IPS-20b (cell line): ENCODE measurements around the gene RALGPS1.

Source experiments
- H3K27ac ChIP-seq: one replicate; pipeline ENCODE4 v1.5.1; 2013; ENCODE audit warnings: low read length
- H3K27me3 ChIP-seq: 2 replicates; pipeline ENCODE4 v1.6.1; 2013; ENCODE audit warnings: mild to moderate bottlenecking, low read length, inconsistent platforms; ENCODE audit not compliant: insufficient read depth
- H3K36me3 ChIP-seq: 2 replicates; pipeline ENCODE4 v1.6.1; 2013; ENCODE audit warnings: low read depth, mild to moderate bottlenecking, inconsistent platforms, low read length, moderate library complexity; ENCODE audit not compliant: insufficient read depth
- H3K4me1 ChIP-seq: 2 replicates; pipeline ENCODE4 v1.6.1; 2013; ENCODE audit warnings: mild to moderate bottlenecking, control low read depth, inconsistent platforms, low read length, moderate library complexity; ENCODE audit not compliant: insufficient read depth
- H3K4me3 ChIP-seq: 2 replicates; pipeline ENCODE4 v1.5.1; 2013; ENCODE audit warnings: mild to moderate bottlenecking, low read length, inconsistent platforms
- H3K9ac ChIP-seq: 2 replicates; pipeline ENCODE4 v1.6.1; 2013; ENCODE audit warnings: low read depth, mild to moderate bottlenecking, inconsistent platforms, low read length, moderate library complexity
- H3K9me3 ChIP-seq: 2 replicates; pipeline ENCODE4 v1.6.1; 2013; ENCODE audit warnings: mild to moderate bottlenecking, low read depth, low read length, inconsistent platforms; ENCODE audit not compliant: insufficient read depth

Gene RALGPS1

DNA sequence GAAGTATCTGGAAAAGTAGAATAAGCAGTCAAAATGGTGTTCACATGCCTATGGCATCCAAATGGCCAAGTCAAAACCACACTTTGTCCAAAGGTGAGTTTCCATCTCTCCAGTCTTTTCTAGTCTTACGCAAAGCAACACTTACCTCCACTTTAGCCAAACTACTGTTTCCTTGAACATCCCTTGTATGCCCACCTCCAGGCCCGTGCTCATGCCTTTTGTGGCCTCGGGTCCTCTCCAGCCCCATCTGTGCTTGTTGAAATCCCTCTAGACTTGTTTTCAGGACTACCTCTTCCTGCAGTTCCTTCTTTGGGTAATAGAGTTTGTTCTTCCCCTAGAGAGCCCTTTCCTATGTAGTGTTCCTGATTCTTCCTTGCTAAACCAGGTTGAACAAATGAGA, 146.8 kb downstream of the RALGPS1 start:
- no peak overlapping the region for H3K9ac ChIP-seq
- no peaks in the 10 kb centered on the region for H3K27me3 ChIP-seq
- H3K4me3 ChIP-seq: no peak overlapping the region
- H3K36me3 ChIP-seq: 0 out of 2 replicates have a peak, but pooled peaks cover 5% of the 10 kb centered on the region
- no peak overlapping the region for H3K27ac ChIP-seq
- H3K4me1 ChIP-seq: no peaks in the 10 kb centered on the region
- no peaks in the 10 kb centered on the region for H3K9me3 ChIP-seq

DNA sequence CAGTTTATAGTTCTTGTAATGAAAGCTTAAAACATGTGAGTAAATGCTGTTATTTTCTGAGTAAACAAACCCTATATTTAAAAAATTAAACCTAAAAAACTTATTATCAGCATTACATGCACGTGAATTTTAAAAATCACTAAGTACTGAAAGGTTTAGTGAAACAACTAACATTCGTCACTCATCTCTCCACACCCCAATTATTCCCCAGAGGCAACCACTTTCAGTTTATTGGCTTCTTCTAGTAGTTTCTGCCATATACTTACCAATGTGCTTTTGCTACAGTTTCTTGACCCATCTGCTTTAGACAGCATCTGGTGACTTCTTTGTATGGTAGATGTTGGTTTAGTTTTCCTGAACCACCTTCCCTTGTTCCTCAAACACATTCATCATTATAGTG, 149.8 kb downstream of the RALGPS1 start:
- Histone ChIP-seq H3K27me3 (no peaks in the 10 kb centered on the region), H3K4me3 (no peak overlapping the region), H3K9me3 (no peaks in the 10 kb centered on the region), H3K27ac (no peak overlapping the region), H3K36me3 (0 out of 2 replicates have a peak, but pooled peaks cover 5% of the 10 kb centered on the region), H3K9ac (no peak overlapping the region), H3K4me1 (no peaks in the 10 kb centered on the region)

DNA sequence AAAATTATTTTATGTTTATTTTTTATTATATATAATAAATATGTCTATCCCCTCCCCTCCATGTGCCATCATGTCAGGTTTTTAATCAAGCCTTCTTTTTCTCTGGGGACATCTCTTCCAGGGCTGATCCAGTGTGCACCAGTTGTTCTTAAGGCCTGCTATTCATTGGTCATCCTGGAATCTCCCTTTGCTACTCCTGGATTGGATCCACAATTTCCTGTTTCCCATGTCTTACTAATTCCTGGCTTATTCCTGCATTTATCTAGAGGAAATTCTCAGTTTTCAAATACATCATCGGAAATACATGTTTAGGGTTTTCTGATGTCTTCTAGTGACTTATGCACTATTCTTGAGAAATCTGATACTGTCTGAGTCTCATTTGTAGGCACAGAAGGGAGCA, 151.0 kb downstream of the RALGPS1 start:
- Histone ChIP-seq H3K9me3 (no peaks in the 10 kb centered on the region), H3K27me3 (no peaks in the 10 kb centered on the region), H3K27ac (no peak overlapping the region), H3K4me1 (no peaks in the 10 kb centered on the region), H3K4me3 (no peak overlapping the region), H3K36me3 (0 out of 2 replicates have a peak, but pooled peaks cover 5% of the 10 kb centered on the region), H3K9ac (no peak overlapping the region)

DNA sequence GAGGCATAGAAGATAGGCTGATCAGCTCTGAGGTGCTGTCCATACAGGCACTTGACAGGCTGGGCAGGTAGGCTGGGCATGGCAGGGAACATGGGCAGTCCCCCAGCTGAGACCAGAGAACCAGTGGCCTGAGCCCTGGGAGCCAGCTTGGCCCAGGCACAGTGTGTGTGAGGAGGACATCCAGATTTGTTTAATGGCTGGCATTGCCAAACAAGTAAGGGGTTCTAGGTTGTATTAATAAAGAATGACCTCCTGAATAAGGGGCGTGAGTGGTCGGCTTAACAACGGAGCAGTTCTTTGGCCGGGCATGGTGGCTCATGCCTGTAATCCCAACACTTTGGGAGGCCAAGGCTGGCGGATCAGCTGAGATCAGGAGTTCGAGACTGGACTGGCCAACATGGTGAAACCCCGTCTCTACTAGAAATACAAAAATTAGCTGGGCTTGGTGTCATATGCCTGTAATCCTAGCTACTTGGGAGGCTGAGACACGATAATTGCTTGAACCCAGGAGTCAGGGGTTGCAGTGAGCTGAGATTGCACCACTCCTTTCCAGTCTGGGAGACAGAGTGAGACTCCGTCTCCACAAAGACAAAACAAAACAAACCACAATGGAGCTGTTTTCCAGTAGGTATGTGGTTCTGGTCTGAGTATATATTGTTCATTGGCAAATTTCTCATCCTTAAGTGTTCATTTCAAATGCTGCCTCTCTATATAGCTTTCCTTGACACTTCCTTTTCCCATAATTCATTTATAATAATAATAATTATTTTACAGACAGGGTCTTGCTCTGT, 151.7 kb downstream of the RALGPS1 start:
- H3K27me3 ChIP-seq: no peaks in the 10 kb centered on the region
- H3K36me3 ChIP-seq: 0 out of 2 replicates have a peak, but pooled peaks cover 2% of the 10 kb centered on the region
- H3K4me3 ChIP-seq: no peak overlapping the region
- H3K27ac ChIP-seq: no peak overlapping the region
- H3K4me1 ChIP-seq: no peaks in the 10 kb centered on the region
- H3K9ac ChIP-seq: no peak overlapping the region
- peaks cover under 1% of the 10 kb centered on the region; the same call in 1 of the 2 replicates for H3K9me3 ChIP-seq

- H3K4me1 ChIP-seq: no peaks in the 10 kb centered on the region
- no peak overlapping the region for H3K4me3 ChIP-seq
- no peak overlapping the region for H3K27ac ChIP-seq
- H3K27me3 ChIP-seq: no peaks in the 10 kb centered on the region
- H3K9ac ChIP-seq: no peak overlapping the region
- peaks cover 4% of the 10 kb centered on the region; the same call in 1 of the 2 replicates for H3K9me3 ChIP-seq
- H3K36me3 ChIP-seq: no peaks in the 10 kb centered on the region
Measured at GRCh38 chr9:127066851-127067136, 152.2 kb downstream of the RALGPS1 start.

DNA sequence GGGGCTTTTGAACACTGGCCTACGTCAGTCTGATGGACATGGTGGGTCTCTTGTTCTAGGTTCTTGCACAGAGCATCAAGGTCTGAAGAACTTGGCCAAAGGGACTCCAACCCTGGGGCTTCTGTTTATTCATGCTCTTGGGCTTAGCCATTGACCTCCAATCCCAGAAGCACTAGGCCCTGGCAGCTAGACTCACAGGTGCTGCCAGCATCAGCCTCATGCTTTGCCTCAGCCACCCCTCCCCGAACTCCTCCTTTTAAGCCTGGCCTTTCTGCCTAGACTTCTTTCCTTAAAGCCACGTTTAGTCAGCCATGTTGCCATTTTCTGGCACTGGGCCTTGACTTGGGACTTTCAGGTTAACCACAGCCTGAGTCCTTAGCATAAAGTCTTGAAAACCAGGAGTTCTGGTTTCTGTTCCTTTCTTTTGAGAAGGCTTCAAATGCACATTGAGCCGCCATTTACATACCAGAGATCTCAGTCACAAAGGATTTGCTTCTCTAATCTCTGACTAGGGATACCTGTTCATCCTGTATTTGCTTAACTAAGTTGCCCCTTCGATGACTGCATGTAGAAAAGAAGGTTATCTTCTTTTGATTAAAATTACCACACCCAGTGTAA, 153.1 kb downstream of the RALGPS1 start:
- Histone ChIP-seq H3K9me3 (peaks cover 4% of the 10 kb centered on the region; the same call in 1 of the 2 replicates), H3K27ac (no peak overlapping the region), H3K4me3 (no peak overlapping the region), H3K9ac (no peak overlapping the region), H3K4me1 (no peaks in the 10 kb centered on the region), H3K27me3 (no peaks in the 10 kb centered on the region), H3K36me3 (no peaks in the 10 kb centered on the region)

DNA sequence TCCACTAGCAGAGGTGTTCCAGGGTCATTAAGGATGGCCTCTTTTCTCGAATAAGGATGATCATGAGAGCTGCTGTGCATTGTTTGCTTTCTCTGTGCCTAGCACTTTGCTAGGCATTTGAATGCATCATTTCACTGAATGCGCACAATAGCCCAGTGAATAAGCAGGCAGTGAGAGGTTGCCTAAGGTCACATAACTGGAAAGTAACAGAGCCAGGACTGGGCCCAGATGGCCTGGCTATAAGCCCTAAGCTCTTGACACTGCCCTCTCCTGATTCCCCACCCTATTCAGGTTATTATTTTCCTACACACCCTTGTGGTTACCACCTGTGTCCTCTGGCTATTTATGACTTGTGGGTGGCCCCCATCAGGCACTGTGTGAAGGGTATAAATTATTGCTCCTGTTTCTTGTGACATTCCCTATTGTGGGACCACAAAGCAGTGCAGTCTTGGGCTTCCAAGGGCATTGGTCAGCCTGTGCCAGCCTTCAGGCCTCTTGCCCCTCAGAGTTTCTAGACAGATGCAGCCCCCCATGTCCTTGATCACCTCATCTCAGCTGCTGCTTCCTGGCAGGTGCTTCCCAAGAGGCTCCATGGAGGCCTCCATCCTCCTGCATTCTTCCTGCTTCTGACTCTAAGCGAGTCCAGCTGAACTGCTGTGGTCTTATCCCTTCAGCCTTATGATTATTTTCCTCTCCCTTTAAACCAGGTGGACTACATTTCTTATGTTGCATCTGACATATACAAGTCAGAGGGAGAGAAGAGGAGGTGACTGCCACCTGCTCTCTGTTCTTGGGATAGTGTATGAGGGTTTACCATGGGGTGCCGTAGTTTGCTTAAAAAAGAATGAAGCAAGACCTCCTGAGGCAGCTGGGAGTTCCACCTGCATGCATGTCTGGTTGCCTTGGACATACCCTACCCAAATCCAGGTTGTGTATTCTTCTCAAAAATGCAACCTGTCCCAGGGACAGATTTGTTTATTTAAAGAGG, 160.3 kb downstream of the RALGPS1 start:
- peak overlapping the region; percentile 24; the same call in 1 of the 2 replicates for H3K4me3 ChIP-seq
- H3K36me3 ChIP-seq: no peaks in the 10 kb centered on the region
- peaks cover 42% of the 10 kb centered on the region for H3K4me1 ChIP-seq
- H3K9ac ChIP-seq: peak overlapping the region; percentile 2; the same call in 1 of the 2 replicates
- no peaks in the 10 kb centered on the region for H3K27me3 ChIP-seq
- H3K27ac ChIP-seq: peak overlapping the region; percentile 1
- H3K9me3 ChIP-seq: peaks cover 4% of the 10 kb centered on the region; the same call in 1 of the 2 replicates

- no peak overlapping the region for H3K27ac ChIP-seq
- no peaks in the 10 kb centered on the region for H3K36me3 ChIP-seq
- peaks cover 42% of the 10 kb centered on the region for H3K4me1 ChIP-seq
- H3K9ac ChIP-seq: peak overlapping the region; percentile 2; the same call in 1 of the 2 replicates
- H3K27me3 ChIP-seq: no peaks in the 10 kb centered on the region
- peaks cover 4% of the 10 kb centered on the region; the same call in 1 of the 2 replicates for H3K9me3 ChIP-seq
- H3K4me3 ChIP-seq: peak overlapping the region; percentile 24
Measured at GRCh38 chr9:127075624-127076372, 161.2 kb downstream of the RALGPS1 start.

DNA sequence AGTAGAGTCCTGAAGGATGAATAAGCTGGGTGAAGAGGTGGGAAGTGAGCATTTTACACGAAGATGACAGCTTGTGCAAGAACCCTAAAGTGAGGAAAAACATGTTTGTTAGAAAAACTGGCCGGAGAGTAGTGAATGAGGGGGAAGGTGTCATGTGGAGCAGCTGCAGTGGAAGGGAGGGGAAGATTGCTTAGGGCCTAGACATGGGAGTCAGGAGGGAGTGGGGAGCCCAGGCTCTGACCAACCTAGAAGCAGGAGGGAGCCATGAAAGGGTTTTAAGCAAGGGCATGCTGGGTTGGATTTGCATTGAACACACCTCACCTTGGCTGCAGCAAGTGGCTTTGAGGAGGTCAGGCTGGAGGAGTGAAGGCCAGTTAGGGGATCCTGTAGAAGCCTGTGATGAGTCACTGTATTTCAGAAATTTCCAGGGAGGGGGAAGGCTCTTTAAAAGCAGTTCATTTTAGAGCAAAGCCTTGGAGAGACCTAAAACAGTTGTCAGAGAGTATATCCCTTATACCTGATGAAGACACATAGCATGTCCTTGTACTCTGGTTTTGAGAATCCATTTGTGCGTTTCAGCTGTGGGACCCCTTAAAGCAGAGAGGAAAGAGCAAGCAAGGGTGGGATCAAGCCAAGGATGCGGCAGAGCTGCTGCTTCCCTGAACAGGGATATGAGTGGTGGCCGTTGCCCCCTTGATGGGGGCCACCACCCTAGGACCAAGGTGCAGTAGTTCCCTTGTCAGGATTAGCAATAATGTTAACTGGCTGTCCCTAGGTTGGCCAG, 162.5 kb downstream of the RALGPS1 start:
- H3K36me3 ChIP-seq: no peaks in the 10 kb centered on the region
- 0 out of 2 replicates have a peak overlapping the region, but pooled peaks have one; percentile 2 for H3K9ac ChIP-seq
- H3K4me1 ChIP-seq: peaks cover 42% of the 10 kb centered on the region
- no peak overlapping the region for H3K4me3 ChIP-seq
- H3K9me3 ChIP-seq: no peaks in the 10 kb centered on the region
- no peaks in the 10 kb centered on the region for H3K27me3 ChIP-seq
- H3K27ac ChIP-seq: no peak overlapping the region

DNA sequence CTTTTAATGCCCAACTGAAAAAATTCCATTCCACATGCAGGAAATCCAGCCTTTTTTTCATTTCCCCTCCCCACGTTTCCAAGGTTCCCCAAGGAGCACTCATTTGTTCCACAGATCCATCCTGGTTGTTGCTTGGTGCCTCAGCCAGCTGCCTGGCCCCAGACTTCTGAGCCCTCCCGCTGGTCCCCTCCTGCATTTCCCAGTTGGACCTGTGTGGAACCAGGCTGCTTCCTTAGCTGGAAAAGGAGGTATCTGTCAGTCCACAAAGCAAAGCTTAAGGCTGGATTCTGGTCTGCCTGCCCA, 163.0 kb downstream of the RALGPS1 start:
- Histone ChIP-seq H3K4me1 (peaks cover 42% of the 10 kb centered on the region), H3K4me3 (no peak overlapping the region), H3K36me3 (no peaks in the 10 kb centered on the region), H3K9me3 (no peaks in the 10 kb centered on the region), H3K27me3 (no peaks in the 10 kb centered on the region), H3K27ac (no peak overlapping the region), H3K9ac (no peak overlapping the region)
